ENCODE measurements around the gene CDCA4. TPM values are rescaled to one million over a fixed set of nuclear protein-coding genes. Genes with fewer than 3 reads are reported as not detected.
"Not testable (repeated sequence)": the region's sequence is repeated elsewhere in the genome, so short reads cannot be mapped to it uniquely, and the experiment has no call there.

CDCA4 gene
- total and polyA plus RNA-seq, 2 donors = 10.7 to 28.5 TPM

GRCh38 chr14:105030194-105030593, 9.3 kb upstream of the CDCA4 start:
- no peak for DNase-seq (ENCODE audit: low read depth in 6 of 9, low spot score in 9 of 9)
- no peak overlapping the region for H3K27ac ChIP-seq (ENCODE audit: low read depth in 1 of 2, low read length in 1 of 2)
- 90% methylated on average over 2 of the region's 2 CpGs for WGBS

GRCh38 chr14:105029402-105029801, 8.5 kb upstream of the CDCA4 start:
- Histone ChIP-seq H3K9me3 (ENCODE audit: control insufficient read depth in 2 of 2, insufficient read depth in 1 of 2, low read length in 1 of 2) (no peaks in the 10 kb centered on the region), H3K27me3 (ENCODE audit: control insufficient read depth in 2 of 2, insufficient read depth in 1 of 2, low read length in 1 of 2) (peaks cover 7 to 31% of the 10 kb centered on the region in 2 donors), H3K4me1 (ENCODE audit: control insufficient read depth in 2 of 2, insufficient read depth in 2 of 2, low read length in 2 of 2) (no peaks in the 10 kb centered on the region), H3K4me3 (ENCODE audit: low read length in 2 of 2) (no peak overlapping the region), H3K27ac (ENCODE audit: low read depth in 1 of 2, low read length in 1 of 2) (no peak overlapping the region), H3K36me3 (ENCODE audit: control insufficient read depth in 2 of 2, insufficient read depth in 2 of 2, low read length in 1 of 2) (no peaks in the 10 kb centered on the region)
- 86% methylated on average over 7 of the region's 7 CpGs for WGBS
- no peak for DNase-seq (ENCODE audit: low read depth in 6 of 9, low spot score in 9 of 9)

More at GRCh38 chr14:105030194-105030593, 9.3 kb upstream of the CDCA4 start:
- H3K4me1 ChIP-seq (ENCODE audit: control insufficient read depth in 2 of 2, insufficient read depth in 2 of 2, low read length in 2 of 2) = no peaks in the 10 kb centered on the region
- no peaks in the 10 kb centered on the region for H3K9me3 ChIP-seq (ENCODE audit: control insufficient read depth in 2 of 2, insufficient read depth in 1 of 2, low read length in 1 of 2)
- H3K27me3 ChIP-seq (ENCODE audit: control insufficient read depth in 2 of 2, insufficient read depth in 1 of 2, low read length in 1 of 2) = peaks cover 10 to 38% of the 10 kb centered on the region in 2 donors
- no peak overlapping the region for H3K4me3 ChIP-seq (ENCODE audit: low read length in 2 of 2)
- H3K36me3 ChIP-seq (ENCODE audit: control insufficient read depth in 2 of 2, insufficient read depth in 2 of 2, low read length in 1 of 2) = no peaks in the 10 kb centered on the region

- Histone ChIP-seq H3K4me3 (ENCODE audit: low read length in 2 of 2) (no peak overlapping the region), H3K27me3 (ENCODE audit: control insufficient read depth in 2 of 2, insufficient read depth in 1 of 2, low read length in 1 of 2) (peaks cover 0 to 21% of the 10 kb centered on the region in 2 donors), H3K27ac (ENCODE audit: low read depth in 1 of 2, low read length in 1 of 2) (no peak overlapping the region), H3K36me3 (ENCODE audit: control insufficient read depth in 2 of 2, insufficient read depth in 2 of 2, low read length in 1 of 2) (no peaks in the 10 kb centered on the region), H3K4me1 (ENCODE audit: control insufficient read depth in 2 of 2, insufficient read depth in 2 of 2, low read length in 2 of 2) (no peaks in the 10 kb centered on the region), H3K9me3 (ENCODE audit: control insufficient read depth in 2 of 2, insufficient read depth in 1 of 2, low read length in 1 of 2) (no peaks in the 10 kb centered on the region)
- WGBS = 92% methylated on average over 12 of the region's 12 CpGs
- DNase-seq (ENCODE audit: low read depth in 6 of 9, low spot score in 9 of 9) = no peak
Observed at GRCh38 chr14:105028251-105028927, 7.5 kb upstream of the CDCA4 start.

- WGBS = 93% methylated on average over 4 of the region's 4 CpGs
- H3K36me3 ChIP-seq (ENCODE audit: control insufficient read depth in 2 of 2, insufficient read depth in 2 of 2, low read length in 1 of 2); DNase-seq (ENCODE audit: low read depth in 6 of 9, low spot score in 9 of 9); H3K4me1 ChIP-seq (ENCODE audit: control insufficient read depth in 2 of 2, insufficient read depth in 2 of 2, low read length in 2 of 2); H3K9me3 ChIP-seq (ENCODE audit: control insufficient read depth in 2 of 2, insufficient read depth in 1 of 2, low read length in 1 of 2); H3K27ac ChIP-seq (ENCODE audit: low read depth in 1 of 2, low read length in 1 of 2); H3K4me3 ChIP-seq (ENCODE audit: low read length in 2 of 2): not testable (repeated sequence)
- H3K27me3 ChIP-seq (ENCODE audit: control insufficient read depth in 2 of 2, insufficient read depth in 1 of 2, low read length in 1 of 2) = peaks cover 0 to 15% of the 10 kb centered on the region in 2 donors
Observed at GRCh38 chr14:105027718-105028117, 6.8 kb upstream of the CDCA4 start.

- DNase-seq (ENCODE audit: low read depth in 6 of 9, low spot score in 9 of 9) = no peak
- peaks cover 3 to 4% of the 10 kb centered on the region in 2 donors for H3K4me1 ChIP-seq (ENCODE audit: control insufficient read depth in 2 of 2, insufficient read depth in 2 of 2, low read length in 2 of 2)
- H3K27me3 ChIP-seq (ENCODE audit: control insufficient read depth in 2 of 2, insufficient read depth in 1 of 2, low read length in 1 of 2) = peaks cover 0 to 11% of the 10 kb centered on the region in 2 donors
- no peak overlapping the region for H3K4me3 ChIP-seq (ENCODE audit: low read length in 2 of 2)
- no peaks in the 10 kb centered on the region for H3K9me3 ChIP-seq (ENCODE audit: control insufficient read depth in 2 of 2, insufficient read depth in 1 of 2, low read length in 1 of 2)
- H3K27ac ChIP-seq (ENCODE audit: low read depth in 1 of 2, low read length in 1 of 2) = no peak overlapping the region
- WGBS = 48% methylated on average over 1 of the region's 1 CpG
- no peaks in the 10 kb centered on the region for H3K36me3 ChIP-seq (ENCODE audit: control insufficient read depth in 2 of 2, insufficient read depth in 2 of 2, low read length in 1 of 2)
Observed at GRCh38 chr14:105026802-105027563, 6.1 kb upstream of the CDCA4 start.

GRCh38 chr14:105026033-105026785, 5.3 kb upstream of the CDCA4 start:
- no peak overlapping the region for H3K27ac ChIP-seq (ENCODE audit: low read depth in 1 of 2, low read length in 1 of 2)
- peaks cover 0 to 10% of the 10 kb centered on the region in 2 donors for H3K27me3 ChIP-seq (ENCODE audit: control insufficient read depth in 2 of 2, insufficient read depth in 1 of 2, low read length in 1 of 2)
- H3K9me3 ChIP-seq (ENCODE audit: control insufficient read depth in 2 of 2, insufficient read depth in 1 of 2, low read length in 1 of 2) = no peaks in the 10 kb centered on the region
- WGBS = 96% methylated on average over 16 of the region's 16 CpGs
- H3K4me3 ChIP-seq (ENCODE audit: low read length in 2 of 2) = no peak overlapping the region
- no peak for DNase-seq (ENCODE audit: low read depth in 6 of 9, low spot score in 9 of 9)
- H3K36me3 ChIP-seq (ENCODE audit: control insufficient read depth in 2 of 2, insufficient read depth in 2 of 2, low read length in 1 of 2) = no peaks in the 10 kb centered on the region
- peaks cover 8 to 10% of the 10 kb centered on the region in 2 donors for H3K4me1 ChIP-seq (ENCODE audit: control insufficient read depth in 2 of 2, insufficient read depth in 2 of 2, low read length in 2 of 2)

- no peak overlapping the region for H3K4me3 ChIP-seq (ENCODE audit: low read length in 2 of 2)
- WGBS = 99% methylated on average over 6 of the region's 6 CpGs
- H3K36me3 ChIP-seq (ENCODE audit: control insufficient read depth in 2 of 2, insufficient read depth in 2 of 2, low read length in 1 of 2) = no peaks in the 10 kb centered on the region
- no peaks in the 10 kb centered on the region for H3K9me3 ChIP-seq (ENCODE audit: control insufficient read depth in 2 of 2, insufficient read depth in 1 of 2, low read length in 1 of 2)
- H3K27ac ChIP-seq (ENCODE audit: low read depth in 1 of 2, low read length in 1 of 2) = no peak overlapping the region
- peaks cover 0 to 6% of the 10 kb centered on the region in 2 donors for H3K27me3 ChIP-seq (ENCODE audit: control insufficient read depth in 2 of 2, insufficient read depth in 1 of 2, low read length in 1 of 2)
- H3K4me1 ChIP-seq (ENCODE audit: control insufficient read depth in 2 of 2, insufficient read depth in 2 of 2, low read length in 2 of 2) = peaks cover 8 to 10% of the 10 kb centered on the region in 2 donors
- DNase-seq (ENCODE audit: low read depth in 6 of 9, low spot score in 9 of 9) = no peak
Observed at GRCh38 chr14:105025429-105025828, 4.5 kb upstream of the CDCA4 start.

GRCh38 chr14:105023791-105024480, 3.1 kb upstream of the CDCA4 start:
- Histone ChIP-seq H3K27me3 (ENCODE audit: control insufficient read depth in 2 of 2, insufficient read depth in 1 of 2, low read length in 1 of 2) (no peaks in the 10 kb centered on the region), H3K4me1 (ENCODE audit: control insufficient read depth in 2 of 2, insufficient read depth in 2 of 2, low read length in 2 of 2) (peaks cover 18 to 20% of the 10 kb centered on the region in 2 donors), H3K27ac (ENCODE audit: low read depth in 1 of 2, low read length in 1 of 2) (no peak overlapping the region), H3K9me3 (ENCODE audit: control insufficient read depth in 2 of 2, insufficient read depth in 1 of 2, low read length in 1 of 2) (no peaks in the 10 kb centered on the region), H3K4me3 (ENCODE audit: low read length in 2 of 2) (no peak overlapping the region), H3K36me3 (ENCODE audit: control insufficient read depth in 2 of 2, insufficient read depth in 2 of 2, low read length in 1 of 2) (peaks cover 0 to 6% of the 10 kb centered on the region in 2 donors)
- DNase-seq (ENCODE audit: low read depth in 6 of 9, low spot score in 9 of 9) = no peak
- WGBS = 84% methylated on average over 4 of the region's 4 CpGs
